Mesenteric fat pad (tissue), 1 donor: ENCODE data around the gene UST. TPM values are rescaled to one million over a fixed set of nuclear protein-coding genes. Genes with fewer than 3 reads are reported as not detected.
"Not testable (repeated sequence)": the region's sequence is repeated elsewhere in the genome, so short reads cannot be mapped to it uniquely, and the experiment has no call there.

Experiments
- DNase-seq: peaks from one replicate; pipeline ENCODE4 v3.0.0-alpha.2; 2020; ENCODE audit warnings: low spot score
- total RNA-seq: library from RNA; stranded (reverse); fragmentation: NEBNext Ultra II Directional; extraction: Animal tissue kit (Norgen Biotek cat#: 25700); gene quantifications from one replicate; pipeline ENCODE4 v1.2.1, GENCODE V29; 2021
- donor health status: DM: yes; HTN: yes; CAD: no.

Gene UST
- total RNA-seq, 1 donor from 2014 or later, result 5.2 TPM

GRCh38 chr6:148764259-148765020, 17.6 kb downstream of the UST start:
- not testable (repeated sequence) for DNase-seq

- no peak for DNase-seq
Observed at GRCh38 chr6:148765898-148766808, 19.3 kb downstream of the UST start.

GRCh38 chr6:148768646-148769270, 21.9 kb downstream of the UST start:
- DNase-seq, result no peak

GRCh38 chr6:148769304-148769968, 22.6 kb downstream of the UST start:
- DNase-seq, result no peak

- DNase-seq, result no peak
Observed at GRCh38 chr6:148770408-148771211, 23.8 kb downstream of the UST start.

GRCh38 chr6:148771212-148771601, 24.4 kb downstream of the UST start:
- no peak for DNase-seq

- DNase-seq, result no peak
Observed at GRCh38 chr6:148771896-148772554, 25.2 kb downstream of the UST start.

GRCh38 chr6:148775161-148775560, 28.3 kb downstream of the UST start:
- no peak for DNase-seq

GRCh38 chr6:148776321-148777308, 29.8 kb downstream of the UST start:
- DNase-seq, result no peak

GRCh38 chr6:148779142-148779562, 32.3 kb downstream of the UST start:
- DNase-seq, result no peak

- not testable (repeated sequence) for DNase-seq
Observed at GRCh38 chr6:148780423-148780822, 33.6 kb downstream of the UST start.

- no peak for DNase-seq
Observed at GRCh38 chr6:148780918-148781436, 34.1 kb downstream of the UST start.

- DNase-seq, result no peak
Observed at GRCh38 chr6:148789948-148790347, 43.1 kb downstream of the UST start.

GRCh38 chr6:148790404-148790803, 43.6 kb downstream of the UST start:
- DNase-seq, result no peak

- DNase-seq, result no peak
Observed at GRCh38 chr6:148790817-148791216, 44.0 kb downstream of the UST start.

- DNase-seq, result no peak
Observed at GRCh38 chr6:148791372-148791771, 44.5 kb downstream of the UST start.

GRCh38 chr6:148793721-148794120, 46.9 kb downstream of the UST start:
- no peak for DNase-seq

- DNase-seq, result no peak
Observed at GRCh38 chr6:148794797-148795196, 48.0 kb downstream of the UST start.
